Thoracic aorta (tissue), 2 donors: Measurements from ENCODE around the gene ANO9. TPM values are rescaled to one million over a fixed set of nuclear protein-coding genes. Genes with fewer than 3 reads are reported as not detected.

ENCODE experiments used
- ATAC-seq: fragments of 150-250 bp; one replicate; pipeline ENCODE4 v1.8.0; 2017; ENCODE audit warnings: low read depth; ENCODE audit not compliant: insufficient number of reproducible peaks, low FRiP score
- DNase-seq: peaks from one replicate; pipeline ENCODE4 v3.0.0-alpha.2; 2020; ENCODE audit warnings: low spot score
- H3K27ac ChIP-seq, 2 donors: fragments of 200-600 bp; sonication (generic); 1 replicate in 1 of 2; 2 replicates in 1 of 2; pipeline ENCODE4 v1.5.1; 2016; ENCODE audit warnings: mild to moderate bottlenecking in 2 of 2, moderate library complexity in 2 of 2
- H3K27me3 ChIP-seq: fragments of 200-600 bp; sonication (generic); replicated peaks from 2 replicates; pipeline ENCODE4 v1.6.0; 2016; ENCODE audit warnings: mild to moderate bottlenecking; ENCODE audit not compliant: insufficient read depth
- H3K36me3 ChIP-seq: fragments of 200-600 bp; sonication (generic); one replicate; pipeline ENCODE4 v1.5.1; 2016
- H3K4me1 ChIP-seq, 2 donors: fragments of 200-600 bp; sonication (generic); 1 replicate in 1 of 2; 2 replicates in 1 of 2; pipeline versions ENCODE4 v1.5.1 to v1.6.0; 2016; ENCODE audit warnings: low read depth in 2 of 2, mild to moderate bottlenecking in 1 of 2; ENCODE audit not compliant: control insufficient read depth in 1 of 2
- H3K4me3 ChIP-seq: fragments of 200-600 bp; sonication (generic); 2 replicates; pipeline ENCODE4 v1.5.1; 2016; ENCODE audit warnings: mild to moderate bottlenecking
- H3K9me3 ChIP-seq: fragments of 200-600 bp; sonication (generic); 2 replicates; pipeline ENCODE4 v1.5.1; 2016
- total RNA-seq, 2 donors: library from RNA; depleted of rRNA; stranded (reverse); fragments of >200 nt; gene quantifications; one replicate each; pipeline versions ENCODE4 v1.1.0 to v1.2.3, GENCODE V29; 2016
- TF ChIP-seq, protein P1 (sequence below): fragments of 200-600 bp; sonication (generic); IDR thresholded peaks from one replicate; pipeline ENCODE4 v1.5.1; 2019; ENCODE audit warnings: antibody characterized with exemption

Gene ANO9
- total RNA-seq, 2 donors from 2014 or later: 0.68 to 2.7 TPM

DNA sequence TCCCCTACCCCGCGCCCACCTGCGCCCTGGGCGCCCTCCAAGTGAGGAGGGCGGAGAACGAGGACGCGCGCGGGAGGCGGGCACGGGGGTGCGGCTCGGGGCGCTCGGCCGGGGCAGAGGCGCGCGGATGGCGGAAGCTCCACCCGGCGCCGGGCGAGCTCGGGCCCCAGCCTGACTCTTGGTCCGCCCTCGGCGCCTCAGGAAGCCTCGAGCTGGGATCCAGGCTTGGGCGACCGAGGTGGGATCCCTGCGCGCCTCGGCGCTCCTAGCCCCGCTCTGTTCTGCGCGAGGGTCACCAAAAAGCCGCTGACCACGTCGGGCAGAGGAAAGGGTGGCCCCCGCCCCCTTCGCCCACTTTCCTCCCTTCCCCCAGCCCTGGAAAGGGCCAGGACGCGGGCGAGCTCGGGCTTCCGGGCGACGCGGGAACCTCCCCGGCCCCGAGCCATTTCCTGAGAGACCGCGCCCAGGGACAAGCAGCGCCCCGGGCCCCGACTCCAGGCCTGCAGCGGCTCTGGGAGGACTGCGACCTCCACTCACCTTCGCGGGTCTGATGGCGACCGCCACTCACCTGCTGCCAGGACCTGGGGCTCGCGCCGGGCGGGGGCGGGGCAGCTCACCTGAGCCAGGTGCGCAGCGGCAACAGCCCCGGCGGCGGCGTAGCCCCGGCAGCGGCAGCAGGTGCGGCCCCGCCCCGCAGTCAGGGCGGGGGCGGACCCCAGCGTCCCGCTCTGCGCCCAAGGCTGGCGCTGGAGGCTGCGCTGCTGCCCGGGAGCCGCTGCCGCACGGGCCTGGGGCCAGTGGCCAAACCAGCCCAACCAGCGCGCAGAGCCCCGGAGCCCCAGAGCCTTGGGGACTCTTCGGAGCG lies 24.8 kb downstream of the ANO9 start:
- TF ChIP-seq, protein P1, sequence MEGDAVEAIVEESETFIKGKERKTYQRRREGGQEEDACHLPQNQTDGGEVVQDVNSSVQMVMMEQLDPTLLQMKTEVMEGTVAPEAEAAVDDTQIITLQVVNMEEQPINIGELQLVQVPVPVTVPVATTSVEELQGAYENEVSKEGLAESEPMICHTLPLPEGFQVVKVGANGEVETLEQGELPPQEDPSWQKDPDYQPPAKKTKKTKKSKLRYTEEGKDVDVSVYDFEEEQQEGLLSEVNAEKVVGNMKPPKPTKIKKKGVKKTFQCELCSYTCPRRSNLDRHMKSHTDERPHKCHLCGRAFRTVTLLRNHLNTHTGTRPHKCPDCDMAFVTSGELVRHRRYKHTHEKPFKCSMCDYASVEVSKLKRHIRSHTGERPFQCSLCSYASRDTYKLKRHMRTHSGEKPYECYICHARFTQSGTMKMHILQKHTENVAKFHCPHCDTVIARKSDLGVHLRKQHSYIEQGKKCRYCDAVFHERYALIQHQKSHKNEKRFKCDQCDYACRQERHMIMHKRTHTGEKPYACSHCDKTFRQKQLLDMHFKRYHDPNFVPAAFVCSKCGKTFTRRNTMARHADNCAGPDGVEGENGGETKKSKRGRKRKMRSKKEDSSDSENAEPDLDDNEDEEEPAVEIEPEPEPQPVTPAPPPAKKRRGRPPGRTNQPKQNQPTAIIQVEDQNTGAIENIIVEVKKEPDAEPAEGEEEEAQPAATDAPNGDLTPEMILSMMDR: no peak
- ATAC-seq: no peak
- Histone ChIP-seq H3K9me3 (no peaks in the 10 kb centered on the region), H3K4me1 (peaks cover 0 to 13% of the 10 kb centered on the region in 2 donors), H3K4me3 (peak overlapping the region; percentile 72), H3K27me3 (no peaks in the 10 kb centered on the region), H3K36me3 (no peaks in the 10 kb centered on the region), H3K27ac (peak overlapping the region in 1 of 2 donors; percentile 38)
- DNase-seq: no peak

DNA sequence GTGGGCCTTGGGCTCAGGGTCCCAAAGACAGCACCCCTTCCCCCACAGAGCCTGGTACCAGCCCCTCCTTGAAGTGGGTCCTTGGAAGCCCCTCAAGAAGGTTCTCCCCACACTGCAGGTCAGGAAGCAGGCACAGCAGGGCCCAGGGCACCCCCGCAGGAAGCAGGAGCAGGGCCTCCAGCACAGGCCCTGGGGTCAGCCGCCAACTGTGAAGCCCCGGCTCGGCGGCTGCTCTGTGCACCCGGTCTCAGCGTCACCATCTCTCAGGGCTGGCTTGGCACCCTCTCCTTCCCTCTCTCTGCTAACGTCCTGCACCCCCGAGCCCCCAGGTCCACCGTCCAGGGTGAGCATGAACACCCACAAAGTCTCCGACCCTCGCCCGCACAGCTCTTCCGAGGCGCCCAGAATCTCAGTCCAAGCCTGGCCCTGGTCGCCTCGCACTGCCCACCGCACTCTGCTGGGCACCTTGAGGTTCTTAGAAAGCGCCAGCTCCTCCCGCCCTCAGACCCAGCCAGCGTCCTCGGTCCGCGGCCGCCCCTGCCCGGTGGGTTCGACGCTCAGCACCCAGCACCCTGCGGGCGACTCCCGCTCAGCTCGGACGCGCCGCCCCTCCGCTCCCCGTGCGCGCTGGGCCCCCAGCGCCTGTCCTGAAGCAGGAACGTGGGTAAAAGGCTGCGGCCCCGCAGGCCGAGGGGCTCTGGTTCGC lies 25.6 kb downstream of the ANO9 start:
- TF ChIP-seq, protein P1: no peak
- ATAC-seq (no peak), DNase-seq (no peak)
- Histone ChIP-seq H3K36me3 (no peaks in the 10 kb centered on the region), H3K4me3 (peak overlapping the region; percentile 72), H3K9me3 (no peaks in the 10 kb centered on the region), H3K4me1 (peaks cover 0 to 13% of the 10 kb centered on the region in 2 donors), H3K27ac (peak overlapping the region in 1 of 2 donors; percentile 38), H3K27me3 (no peaks in the 10 kb centered on the region)

DNA sequence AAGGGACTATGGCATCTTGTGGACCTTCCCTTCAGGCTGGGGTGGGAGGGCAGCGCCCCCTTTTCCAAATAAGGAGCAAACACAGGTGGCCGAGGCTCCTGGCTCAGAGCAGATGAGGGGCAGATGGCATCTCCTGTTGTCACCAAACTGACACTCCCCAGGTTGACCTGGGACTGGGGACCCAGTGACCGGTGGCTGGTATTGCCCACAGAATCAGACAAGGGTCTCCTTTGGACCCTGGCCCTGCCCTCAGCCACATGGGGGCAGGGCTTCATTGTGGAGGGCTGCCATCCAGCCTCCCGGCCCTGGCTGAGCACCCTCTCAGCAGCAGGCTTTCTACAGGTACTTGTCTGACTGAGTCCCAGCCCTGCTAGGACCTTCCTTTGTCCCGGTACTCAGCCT lies 26.2 kb downstream of the ANO9 start:
- no peak for DNase-seq
- Histone ChIP-seq H3K27ac (peak overlapping the region in 1 of 2 donors; percentile 38), H3K4me1 (peaks cover 0 to 13% of the 10 kb centered on the region in 2 donors), H3K27me3 (no peaks in the 10 kb centered on the region), H3K36me3 (no peaks in the 10 kb centered on the region), H3K9me3 (no peaks in the 10 kb centered on the region), H3K4me3 (peak overlapping the region; percentile 72)
- TF ChIP-seq, protein P1: no peak
- no peak for ATAC-seq

DNA sequence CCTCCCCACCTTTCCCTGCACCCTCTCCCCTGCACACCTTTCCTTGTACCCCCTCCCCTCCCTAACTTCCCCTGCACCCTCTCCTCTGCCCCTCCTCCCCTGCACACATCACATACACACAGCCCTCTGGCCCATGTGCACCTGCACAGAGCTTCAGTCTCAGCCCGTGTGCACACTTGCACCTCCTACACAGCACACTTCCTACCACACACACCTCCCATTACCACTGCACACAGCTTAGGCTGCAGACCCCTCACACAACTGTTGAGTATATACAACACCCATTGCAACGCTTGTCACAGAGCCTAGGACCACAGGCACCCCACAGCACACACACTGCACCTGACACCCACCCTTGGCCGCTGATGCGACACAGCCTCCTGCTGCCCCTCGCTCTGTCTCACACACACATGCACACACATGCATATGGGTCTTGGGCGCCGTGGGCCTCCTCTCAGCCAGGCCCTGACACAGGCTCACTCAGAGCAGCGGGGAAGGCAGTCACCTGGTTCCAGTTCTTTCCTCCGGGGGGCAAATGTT lies 27.4 kb downstream of the ANO9 start:
- DNase-seq (no peak), ATAC-seq (no peak)

More for the DNA sequence above, 27.4 kb downstream of the ANO9 start:
- Histone ChIP-seq H3K4me3 (peak overlapping the region; percentile 65), H3K27me3 (no peaks in the 10 kb centered on the region), H3K27ac (no peak overlapping the region), H3K9me3 (no peaks in the 10 kb centered on the region), H3K4me1 (peaks cover 0 to 13% of the 10 kb centered on the region in 2 donors), H3K36me3 (no peaks in the 10 kb centered on the region)
- TF ChIP-seq, protein P1: no peak
